ENCODE data around the gene FYN.
A peak's percentile ranks its signal among the peaks of the same experiment; 100 is the strongest.

The FYN gene

GRCh38 chr6:111769365-111770152, 103.7 kb downstream of the FYN start:
- no peak for DNase-seq (ENCODE audit: low read depth)

- no peak for DNase-seq (ENCODE audit: low read depth)
These were observed 104.9 kb downstream of the FYN start for GRCh38 chr6:111768431-111768770.

- DNase-seq (ENCODE audit: low read depth) = peak; percentile 23
These were observed 105.4 kb downstream of the FYN start for GRCh38 chr6:111767752-111768430.

GRCh38 chr6:111766201-111766857, 106.9 kb downstream of the FYN start:
- no peak for DNase-seq (ENCODE audit: low read depth)

- DNase-seq (ENCODE audit: low read depth) = no peak
These were observed 107.5 kb downstream of the FYN start for GRCh38 chr6:111765763-111766162.

- DNase-seq (ENCODE audit: low read depth) = peak; percentile 33
These were observed 108.7 kb downstream of the FYN start for GRCh38 chr6:111764238-111765175.

GRCh38 chr6:111763381-111763780, 109.9 kb downstream of the FYN start:
- no peak for DNase-seq (ENCODE audit: low read depth)

GRCh38 chr6:111761783-111762312, 111.4 kb downstream of the FYN start:
- no peak for DNase-seq (ENCODE audit: low read depth)

GRCh38 chr6:111761212-111761611, 112.0 kb downstream of the FYN start:
- DNase-seq (ENCODE audit: low read depth) = no peak

- DNase-seq (ENCODE audit: low read depth) = peak; percentile 59
These were observed 113.1 kb downstream of the FYN start for GRCh38 chr6:111759836-111760785.

- DNase-seq (ENCODE audit: low read depth) = no peak
These were observed 113.9 kb downstream of the FYN start for GRCh38 chr6:111759331-111759835.

GRCh38 chr6:111758608-111759329, 114.5 kb downstream of the FYN start:
- DNase-seq (ENCODE audit: low read depth) = peak; percentile 54

GRCh38 chr6:111757342-111757741, 115.9 kb downstream of the FYN start:
- DNase-seq (ENCODE audit: low read depth) = no peak

- no peak for DNase-seq (ENCODE audit: low read depth)
These were observed 118.8 kb downstream of the FYN start for GRCh38 chr6:111754423-111754822.

- DNase-seq (ENCODE audit: low read depth) = no peak
These were observed 119.7 kb downstream of the FYN start for GRCh38 chr6:111753573-111753972.

GRCh38 chr6:111752476-111752875, 120.8 kb downstream of the FYN start:
- no peak for DNase-seq (ENCODE audit: low read depth)

GRCh38 chr6:111750753-111751673, 122.2 kb downstream of the FYN start:
- DNase-seq (ENCODE audit: low read depth) = peak; percentile 59

GRCh38 chr6:111750153-111750552, 123.1 kb downstream of the FYN start:
- DNase-seq (ENCODE audit: low read depth) = no peak
